Measurements from ENCODE around the gene WASHC2A.
"Not testable (repeated sequence)": the region's sequence is repeated elsewhere in the genome, so short reads cannot be mapped to it uniquely, and the experiment has no call there.

Gene WASHC2A, protein sequence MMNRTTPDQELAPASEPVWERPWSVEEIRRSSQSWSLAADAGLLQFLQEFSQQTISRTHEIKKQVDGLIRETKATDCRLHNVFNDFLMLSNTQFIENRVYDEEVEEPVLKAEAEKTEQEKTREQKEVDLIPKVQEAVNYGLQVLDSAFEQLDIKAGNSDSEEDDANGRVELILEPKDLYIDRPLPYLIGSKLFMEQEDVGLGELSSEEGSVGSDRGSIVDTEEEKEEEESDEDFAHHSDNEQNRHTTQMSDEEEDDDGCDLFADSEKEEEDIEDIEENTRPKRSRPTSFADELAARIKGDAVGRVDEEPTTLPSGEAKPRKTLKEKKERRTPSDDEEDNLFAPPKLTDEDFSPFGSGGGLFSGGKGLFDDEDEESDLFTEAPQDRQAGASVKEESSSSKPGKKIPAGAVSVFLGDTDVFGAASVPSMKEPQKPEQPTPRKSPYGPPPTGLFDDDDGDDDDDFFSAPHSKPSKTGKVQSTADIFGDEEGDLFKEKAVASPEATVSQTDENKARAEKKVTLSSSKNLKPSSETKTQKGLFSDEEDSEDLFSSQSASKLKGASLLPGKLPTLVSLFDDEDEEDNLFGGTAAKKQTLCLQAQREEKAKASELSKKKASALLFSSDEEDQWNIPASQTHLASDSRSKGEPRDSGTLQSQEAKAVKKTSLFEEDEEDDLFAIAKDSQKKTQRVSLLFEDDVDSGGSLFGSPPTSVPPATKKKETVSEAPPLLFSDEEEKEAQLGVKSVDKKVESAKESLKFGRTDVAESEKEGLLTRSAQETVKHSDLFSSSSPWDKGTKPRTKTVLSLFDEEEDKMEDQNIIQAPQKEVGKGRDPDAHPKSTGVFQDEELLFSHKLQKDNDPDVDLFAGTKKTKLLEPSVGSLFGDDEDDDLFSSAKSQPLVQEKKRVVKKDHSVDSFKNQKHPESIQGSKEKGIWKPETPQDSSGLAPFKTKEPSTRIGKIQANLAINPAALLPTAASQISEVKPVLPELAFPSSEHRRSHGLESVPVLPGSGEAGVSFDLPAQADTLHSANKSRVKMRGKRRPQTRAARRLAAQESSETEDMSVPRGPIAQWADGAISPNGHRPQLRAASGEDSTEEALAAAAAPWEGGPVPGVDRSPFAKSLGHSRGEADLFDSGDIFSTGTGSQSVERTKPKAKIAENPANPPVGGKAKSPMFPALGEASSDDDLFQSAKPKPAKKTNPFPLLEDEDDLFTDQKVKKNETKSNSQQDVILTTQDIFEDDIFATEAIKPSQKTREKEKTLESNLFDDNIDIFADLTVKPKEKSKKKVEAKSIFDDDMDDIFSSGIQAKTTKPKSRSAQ (N-terminal part only)

DNA sequence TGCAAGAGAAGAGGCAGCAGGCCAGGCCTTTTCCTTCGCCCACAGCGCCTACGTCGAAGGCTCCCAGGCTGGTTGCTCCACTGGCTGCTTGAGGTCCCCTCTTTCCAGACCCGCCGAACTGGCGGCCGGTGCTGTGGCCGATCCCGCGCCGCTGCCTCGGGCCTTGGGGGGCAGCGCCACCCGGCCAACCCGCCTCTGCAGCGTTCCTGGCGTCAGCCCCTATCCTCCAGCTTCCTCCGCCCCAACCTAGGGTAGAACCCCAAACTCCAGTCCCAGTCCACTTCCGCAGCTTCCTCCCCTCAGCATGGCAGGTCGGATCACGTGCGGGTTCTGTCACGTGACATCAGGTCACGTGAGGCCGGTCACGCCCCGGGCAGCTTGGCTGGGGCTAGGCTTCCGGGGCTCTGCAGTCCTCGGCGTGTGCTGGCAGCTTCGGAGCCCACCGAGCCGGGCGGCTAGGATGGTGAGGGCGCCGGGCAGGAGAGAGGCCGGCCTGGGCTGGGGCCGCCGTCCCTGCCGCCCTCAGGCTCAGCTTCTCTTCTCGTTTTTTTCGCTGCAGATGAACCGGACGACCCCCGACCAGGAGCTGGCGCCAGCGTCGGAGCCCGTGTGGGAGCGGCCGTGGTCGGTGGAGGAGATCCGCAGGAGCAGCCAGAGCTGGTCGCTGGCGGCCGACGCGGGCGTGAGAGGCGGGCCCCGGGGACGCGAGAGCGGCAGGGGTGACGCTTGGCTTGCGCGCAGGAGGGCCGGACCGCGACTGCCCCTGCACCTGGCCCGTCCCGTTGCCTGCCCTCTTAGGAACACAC, at the start of gene WASHC2A:
WASHC2A (plus strand) TSS at position 409 of the 806 bp plus-strand sequence; CDS start at position 461, 52 bp downstream.
- peak; percentile 4 for DNase-seq (ENCODE audit: low spot score)

DNA sequence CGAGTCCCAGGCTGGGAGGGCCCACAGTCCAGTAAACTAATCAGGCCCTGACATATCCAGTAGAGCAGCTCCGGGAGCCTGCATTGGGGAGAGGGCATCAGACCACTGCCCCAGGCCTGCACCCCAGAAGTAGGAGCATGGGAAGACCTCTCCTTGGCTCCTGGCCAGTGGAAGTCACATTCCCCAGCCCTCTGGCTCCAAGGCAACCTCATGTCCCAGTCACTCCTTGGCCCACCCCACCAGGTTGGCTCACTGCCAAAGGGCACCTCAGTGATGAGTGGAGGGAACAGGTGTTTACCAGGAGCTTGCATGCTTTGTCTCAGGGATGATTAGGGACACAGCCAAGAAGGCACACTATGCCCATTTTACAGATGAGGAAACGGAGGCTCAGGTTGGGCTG, 48.5 kb upstream of the WASHC2A start:
- not testable (repeated sequence) for DNase-seq (ENCODE audit: low spot score)

DNA sequence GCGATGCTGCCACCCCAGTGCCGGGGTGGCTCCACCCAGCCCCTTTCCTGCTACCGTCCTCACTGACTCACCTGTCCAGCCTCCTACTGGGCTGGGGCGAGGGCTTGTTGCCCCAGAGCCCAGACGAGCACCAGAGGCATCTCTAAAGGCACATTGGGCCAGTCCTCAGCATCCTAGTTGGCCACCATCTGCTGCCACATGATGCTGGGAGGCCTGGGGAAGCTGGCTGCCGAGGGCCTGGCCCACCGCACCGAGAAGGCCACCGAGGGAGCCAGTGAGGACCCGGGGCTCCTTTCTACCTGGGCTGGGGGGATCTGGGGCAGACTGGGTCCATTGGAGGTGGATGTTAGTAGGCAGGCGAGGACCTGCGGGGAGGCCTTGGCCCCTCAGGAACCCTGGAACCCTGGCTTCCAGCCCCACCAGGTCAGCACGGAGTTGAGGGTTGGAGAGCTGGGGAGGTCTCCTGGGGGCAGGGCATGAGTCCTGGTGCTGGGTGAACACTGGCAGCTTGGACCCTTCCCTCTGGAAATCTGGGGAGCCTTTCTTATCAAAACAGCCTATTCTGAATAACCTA, 47.2 kb upstream of the WASHC2A start:
- not testable (repeated sequence) for DNase-seq (ENCODE audit: low spot score)

DNA sequence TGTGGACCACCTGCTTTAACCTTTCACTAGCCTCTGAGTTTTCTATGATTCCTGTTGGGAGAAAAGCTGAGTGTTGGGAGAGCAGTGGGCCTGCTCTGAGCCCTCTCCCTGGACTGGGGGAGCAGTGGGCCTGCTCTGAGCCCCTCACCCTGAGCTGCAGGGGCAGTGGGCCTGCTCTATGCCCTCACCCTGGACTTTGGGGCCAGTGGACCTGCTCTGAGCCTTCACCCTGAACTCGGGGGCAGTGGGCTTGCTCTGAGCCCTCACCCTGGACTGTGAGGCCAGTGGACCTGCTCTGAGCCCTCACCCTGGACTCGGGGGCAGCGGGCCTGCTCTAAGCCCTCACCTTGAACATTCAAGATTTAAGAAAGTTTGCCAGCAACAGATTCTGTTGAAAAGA, 46.1 kb upstream of the WASHC2A start:
- no peak for DNase-seq (ENCODE audit: low spot score)

DNA sequence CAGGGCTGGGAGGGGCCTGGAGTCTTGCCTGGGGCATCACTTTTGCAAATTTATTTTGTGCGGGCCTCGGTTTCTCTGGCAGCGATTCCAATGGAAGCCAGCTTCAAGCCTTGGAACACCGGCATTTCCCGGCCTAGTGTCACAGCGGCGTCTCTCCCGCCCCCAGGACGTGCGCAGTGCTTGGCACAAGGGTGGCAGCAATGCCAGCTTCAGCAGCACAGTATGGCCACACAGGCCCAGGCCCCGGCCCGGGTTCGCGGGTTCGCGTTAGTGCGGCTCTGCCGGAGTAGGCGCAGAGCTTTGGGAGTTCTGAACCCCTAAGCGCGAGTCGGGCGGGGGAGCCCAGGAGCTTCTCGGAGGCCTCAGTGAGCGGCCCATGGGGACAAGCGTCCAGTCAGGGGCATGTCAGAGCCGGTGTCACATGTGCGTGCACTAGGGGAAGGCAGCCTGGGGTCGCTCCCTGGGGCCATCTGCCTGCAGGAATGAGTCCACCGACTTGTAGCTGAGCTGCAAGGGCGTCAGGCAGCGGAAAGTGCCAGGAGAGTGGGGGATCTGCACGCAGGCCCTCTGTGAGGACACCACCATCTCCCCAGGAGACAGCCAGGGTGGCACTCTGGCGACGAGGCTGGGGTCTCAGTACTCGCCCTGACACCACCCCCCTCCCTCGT, 42.9 kb upstream of the WASHC2A start:
- DNase-seq (ENCODE audit: low spot score) = not testable (repeated sequence)

DNA sequence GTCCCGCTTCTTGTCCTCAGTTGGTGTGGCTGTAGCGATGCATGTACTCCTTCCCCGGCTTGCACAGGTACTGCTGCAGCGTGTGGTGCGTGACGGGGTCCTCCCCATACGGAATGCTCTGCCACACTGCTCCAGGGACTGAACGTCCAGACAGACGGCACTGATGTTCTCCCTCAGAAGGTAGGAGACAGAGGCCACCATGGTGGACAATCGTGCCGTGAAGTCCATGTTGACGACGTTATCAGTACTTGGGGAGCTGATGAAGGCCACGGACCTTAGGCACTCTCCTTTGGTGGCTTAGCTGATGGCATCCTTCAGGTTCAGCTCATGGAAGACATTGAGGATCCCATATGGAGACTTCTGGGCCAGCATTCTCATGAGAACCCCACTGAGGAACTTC, 42.1 kb upstream of the WASHC2A start:
- DNase-seq (ENCODE audit: low spot score) = no peak

DNA sequence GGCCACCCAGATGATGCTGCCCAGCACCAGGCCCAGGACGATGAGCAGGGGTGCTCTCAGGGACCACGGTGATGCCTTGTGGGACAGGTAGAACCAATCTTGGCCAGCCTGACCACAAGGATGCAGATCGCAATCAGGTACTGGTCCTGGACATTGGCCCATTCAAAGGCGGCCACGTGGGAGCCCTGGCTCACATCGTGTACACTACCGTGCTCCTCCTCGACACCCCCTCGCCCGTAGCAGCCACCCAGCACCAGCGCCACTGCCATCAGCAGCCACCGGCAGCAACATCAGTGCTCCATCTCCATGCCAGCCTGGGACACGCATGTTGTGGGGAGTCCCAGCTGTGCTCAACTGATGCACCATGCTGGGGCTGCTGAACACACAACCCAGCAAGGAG, 40.6 kb upstream of the WASHC2A start:
- no peak for DNase-seq (ENCODE audit: low spot score)

DNA sequence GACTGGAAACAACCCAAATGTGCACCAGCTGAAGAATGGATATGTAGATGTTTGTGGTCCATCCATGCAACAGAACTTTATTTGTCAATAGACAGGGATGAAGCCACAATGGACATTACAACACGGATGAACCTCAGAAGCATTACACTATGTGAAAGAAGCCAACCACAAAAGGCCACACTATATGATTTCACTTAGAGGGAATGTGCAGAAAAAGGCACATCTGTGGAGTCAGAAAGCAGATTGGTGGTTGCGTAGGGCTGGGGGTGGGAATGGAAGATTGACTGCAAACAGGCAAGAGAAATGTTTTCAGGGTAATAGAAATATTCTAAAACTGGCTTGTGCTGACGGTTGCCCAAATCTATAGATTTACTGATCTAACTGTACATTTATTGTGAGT, 34.3 kb upstream of the WASHC2A start:
- DNase-seq (ENCODE audit: low spot score) = no peak

DNA sequence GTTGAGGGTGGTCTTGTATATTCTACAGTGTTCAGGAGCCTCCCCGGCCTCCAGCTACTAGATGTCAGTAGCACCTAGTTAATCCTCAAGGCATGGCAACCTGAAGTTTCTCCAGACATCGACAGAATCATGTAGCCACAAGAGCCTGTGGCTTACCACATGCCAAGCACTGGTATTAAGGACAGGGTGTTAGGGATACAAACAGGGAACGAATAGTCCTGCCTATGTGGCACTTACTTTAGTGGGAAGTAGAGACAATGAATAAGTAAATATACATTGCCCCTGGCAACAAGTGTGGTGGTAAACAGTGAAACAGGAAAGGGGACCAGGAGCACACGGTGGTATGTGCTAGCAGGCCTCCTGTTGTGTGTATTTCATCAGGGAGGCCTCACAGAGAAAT, 32.4 kb upstream of the WASHC2A start:
- DNase-seq (ENCODE audit: low spot score) = not testable (repeated sequence)

DNA sequence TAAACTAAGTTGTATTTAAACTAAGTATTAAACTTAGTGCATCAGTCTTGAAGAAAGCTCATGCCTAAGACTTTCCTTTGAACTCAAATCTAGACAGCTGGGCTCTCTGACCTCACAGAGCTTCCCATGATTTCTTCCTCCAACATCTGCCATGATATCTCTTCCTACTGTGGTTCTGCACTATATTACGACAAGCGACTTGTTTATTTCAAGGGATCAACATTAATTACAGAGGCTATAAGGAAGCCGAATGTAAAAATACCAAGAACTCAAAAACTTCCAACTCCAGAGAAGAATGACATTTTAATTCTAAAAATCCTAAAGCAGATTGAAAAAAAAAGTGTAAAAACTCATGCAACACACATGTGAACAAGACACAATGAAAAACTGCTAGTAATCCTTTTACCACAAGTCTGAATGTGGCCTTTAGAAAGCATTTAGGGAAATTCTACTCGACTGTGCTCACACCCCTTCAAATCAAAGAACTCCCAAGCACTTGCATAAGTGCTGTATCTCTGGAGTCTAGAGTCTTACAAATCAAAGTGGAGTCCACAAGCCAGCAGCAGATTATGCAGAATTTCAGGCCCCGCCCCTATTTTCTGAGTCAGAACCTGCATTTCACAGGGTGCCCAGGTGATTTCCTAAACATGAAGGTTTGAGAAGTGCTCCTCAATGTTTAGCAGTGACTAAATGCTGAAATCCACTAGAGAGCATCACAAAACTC, 22.7 kb upstream of the WASHC2A start:
- no peak for DNase-seq (ENCODE audit: low spot score)

DNA sequence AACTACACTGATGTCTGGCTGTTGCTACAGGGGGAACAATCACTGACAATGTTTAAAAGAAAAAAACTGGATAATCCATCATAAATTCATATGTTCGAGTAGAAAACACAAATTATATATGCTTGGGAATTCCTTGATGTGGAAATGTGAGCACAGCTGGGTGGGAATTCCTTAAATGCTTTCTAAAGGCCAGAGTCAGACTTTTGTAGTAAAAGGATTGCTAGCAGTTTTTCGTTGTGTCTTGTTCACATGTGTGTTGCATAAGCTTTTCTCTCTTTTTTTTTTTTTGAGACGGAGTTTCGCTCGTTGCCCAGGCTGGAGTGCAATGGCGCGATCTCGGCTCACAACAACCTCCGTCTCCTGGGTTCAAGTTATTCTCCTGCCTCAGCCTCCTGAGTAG, 21.3 kb upstream of the WASHC2A start:
- DNase-seq (ENCODE audit: low spot score) = not testable (repeated sequence)

DNA sequence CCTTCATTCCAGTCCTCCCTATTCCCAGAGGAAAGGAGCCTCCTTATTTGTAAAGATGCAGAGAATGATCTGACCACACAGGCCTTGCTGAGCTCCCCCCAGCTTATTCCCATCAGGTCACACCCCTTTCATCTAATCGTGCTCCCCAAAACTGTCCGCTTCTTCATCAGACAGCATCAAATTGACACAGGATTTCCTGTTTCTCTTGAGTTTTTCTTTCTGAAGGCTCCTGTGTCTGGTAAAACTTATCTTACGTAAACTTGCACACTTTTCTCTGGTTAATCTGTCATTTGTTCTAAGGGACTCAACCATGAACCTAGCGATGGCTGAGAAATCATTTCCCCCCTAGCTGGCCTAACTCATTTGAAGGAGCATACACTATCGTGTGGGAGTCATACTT, 20.2 kb upstream of the WASHC2A start:
- DNase-seq (ENCODE audit: low spot score) = not testable (repeated sequence)

DNA sequence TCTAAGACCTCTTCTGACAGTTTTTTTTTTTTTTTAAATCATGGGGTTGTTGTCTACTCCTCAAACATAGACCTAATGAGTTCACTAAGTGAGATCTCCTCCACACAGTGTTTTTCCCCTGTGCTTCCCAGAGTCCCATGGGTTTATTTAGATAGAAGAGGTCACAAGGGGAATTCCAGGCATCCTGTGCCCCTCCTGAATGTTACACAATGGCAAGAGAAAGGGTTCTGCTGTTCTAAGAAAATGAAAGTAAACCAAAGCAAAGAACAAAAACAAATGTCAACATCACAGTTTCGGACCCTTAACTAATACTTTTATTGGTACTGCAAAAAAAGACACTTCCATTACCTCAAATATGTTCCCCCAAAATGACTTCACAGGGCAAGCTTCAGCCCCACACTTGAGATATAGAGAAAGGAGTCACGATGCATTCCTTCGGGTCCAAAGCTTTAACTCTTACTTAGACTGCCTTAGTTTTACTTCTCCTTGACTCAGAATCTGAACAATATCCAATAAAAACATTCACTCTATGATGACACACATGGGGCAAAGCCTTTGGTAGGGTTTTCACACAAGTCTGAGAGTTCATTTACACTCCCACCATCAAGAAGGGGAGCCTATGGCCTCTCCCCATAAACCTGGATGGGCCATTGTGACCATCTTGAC, 15.6 kb upstream of the WASHC2A start:
- not testable (repeated sequence) for DNase-seq (ENCODE audit: low spot score)

DNA sequence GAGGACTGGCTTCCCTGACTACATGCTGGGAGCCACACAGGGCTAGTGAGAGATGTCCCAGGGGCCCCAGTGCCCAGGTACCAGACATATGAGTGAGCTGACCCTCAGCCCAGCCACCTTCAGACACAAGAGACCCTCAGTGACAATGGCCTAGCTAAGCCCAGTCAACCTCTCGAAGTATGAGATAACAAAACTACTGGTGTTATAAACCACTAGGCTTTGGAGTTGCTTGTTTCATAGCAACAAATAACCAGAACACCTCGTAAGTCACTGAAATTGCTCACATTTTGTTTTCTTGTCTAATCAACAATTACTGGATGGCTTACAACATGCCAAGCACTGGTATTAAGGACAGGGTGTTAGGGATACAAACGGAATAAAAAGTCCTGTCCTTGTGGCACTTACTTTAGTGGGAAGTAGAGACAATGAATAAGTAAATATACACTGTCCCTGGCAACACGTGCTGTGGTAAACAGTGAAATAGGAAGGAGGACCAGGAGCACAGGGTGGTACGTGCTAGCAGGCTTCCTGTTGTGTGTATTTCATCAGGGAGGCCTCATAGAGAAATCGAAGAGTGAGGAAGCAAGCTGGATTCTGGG, 14.9 kb upstream of the WASHC2A start:
- not testable (repeated sequence) for DNase-seq (ENCODE audit: low spot score)

DNA sequence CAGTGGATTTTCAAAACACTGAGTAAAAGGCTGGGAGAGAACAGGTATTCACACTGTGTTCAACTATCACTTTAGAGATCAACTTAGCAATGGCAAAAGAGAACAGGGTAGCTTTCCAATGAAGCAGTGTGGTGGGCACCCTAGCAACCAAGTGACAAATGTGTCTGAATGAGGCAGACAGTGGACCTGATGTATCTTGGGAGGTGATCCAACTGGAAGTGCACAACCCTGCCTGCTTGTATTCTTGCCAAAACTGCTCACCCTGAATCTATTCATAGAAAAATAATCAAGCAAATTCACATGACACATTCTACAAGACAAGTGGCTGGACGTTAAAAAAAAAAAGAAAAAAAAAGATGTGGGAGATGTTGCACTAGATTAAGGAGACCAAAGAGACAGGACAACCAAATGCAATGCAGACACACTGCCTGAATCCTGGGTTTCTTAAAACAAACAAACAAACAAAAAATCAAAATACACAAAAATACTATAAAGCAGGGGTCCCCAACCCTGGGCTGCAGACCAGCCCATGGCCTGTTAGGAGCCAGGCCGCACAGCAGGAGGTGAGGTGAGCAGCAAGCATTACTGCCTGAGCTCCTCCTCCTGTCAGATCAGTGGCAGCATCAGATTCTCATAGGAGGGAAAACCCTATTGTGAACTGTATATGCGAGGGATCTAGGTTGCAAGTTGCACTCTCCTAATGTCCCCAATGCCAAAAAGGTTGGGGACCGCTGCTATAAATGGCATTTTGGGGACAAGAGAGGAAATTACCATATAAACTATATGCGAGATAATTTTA, 12.1 kb upstream of the WASHC2A start:
- not testable (repeated sequence) for DNase-seq (ENCODE audit: low spot score)

DNA sequence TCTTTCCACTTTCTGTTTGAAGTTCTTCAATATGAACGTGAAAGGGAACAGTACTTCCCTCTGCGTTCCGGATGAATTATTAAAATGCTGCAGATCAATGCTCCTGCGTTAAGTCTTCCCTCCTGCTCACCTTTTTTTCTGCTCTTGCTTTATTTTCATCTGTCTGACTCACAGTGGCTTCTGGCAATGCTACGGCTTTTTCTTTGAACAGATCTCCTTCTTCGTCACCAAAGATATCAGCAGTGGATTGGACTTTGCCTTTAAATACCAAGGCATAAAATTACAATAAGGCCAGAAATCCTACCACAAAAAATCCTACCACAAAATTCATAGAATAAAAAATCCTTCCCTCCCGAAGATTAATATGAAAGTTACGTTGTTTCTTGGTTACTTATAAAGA, 11.1 kb upstream of the WASHC2A start:
- DNase-seq (ENCODE audit: low spot score) = not testable (repeated sequence)

DNA sequence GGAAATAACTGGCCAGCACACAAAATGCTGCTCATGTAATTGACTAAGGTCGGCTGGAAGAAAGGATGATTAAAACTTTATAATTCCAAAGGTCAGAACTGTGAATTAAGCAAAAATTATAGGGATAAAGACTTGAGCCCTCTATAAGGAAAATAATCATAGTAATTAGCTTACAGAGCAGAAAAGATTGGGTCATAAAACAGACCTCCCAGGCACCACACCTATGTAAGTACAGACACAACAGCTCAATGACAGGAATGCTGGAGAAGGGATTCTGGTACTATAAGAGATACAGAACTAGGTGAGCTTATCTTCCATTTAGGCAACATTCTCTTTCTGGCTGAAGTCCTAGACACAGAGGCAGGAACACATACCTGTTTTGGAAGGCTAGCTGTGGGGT, 9.0 kb upstream of the WASHC2A start:
- not testable (repeated sequence) for DNase-seq (ENCODE audit: low spot score)

DNA sequence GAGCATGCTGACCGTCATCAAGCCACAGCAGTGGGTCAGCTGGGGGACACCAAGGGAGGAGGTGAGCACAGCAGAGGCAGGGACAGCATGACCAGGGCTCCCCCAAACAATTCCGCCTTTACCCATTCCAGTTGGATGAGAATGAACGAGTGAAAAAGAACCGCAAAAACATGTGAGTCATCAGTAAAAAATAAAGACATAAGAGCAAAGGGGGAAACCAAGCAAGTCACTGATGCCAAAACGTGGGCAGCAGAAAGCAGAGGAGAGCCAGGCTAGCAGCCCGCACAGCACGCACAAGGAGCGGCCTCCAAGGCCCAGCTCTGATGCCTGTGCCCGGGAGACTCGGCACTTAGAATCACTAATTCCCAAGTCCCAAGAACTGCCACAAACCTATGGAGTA, 7.8 kb upstream of the WASHC2A start:
- not testable (repeated sequence) for DNase-seq (ENCODE audit: low spot score)

All from kidney capillary endothelial cell (primary cell).